VCaP (cell line): Measurements from ENCODE around the gene STOM.

Experiments
- H3K27ac ChIP-seq: fragments of 450-650 bp; 2 replicates; pipeline ENCODE4 v1.5.1; 2017
- TF ChIP-seq, protein P1 (sequence below): fragments of 450-650 bp; conservative IDR thresholded peaks from 2 replicates; pipeline ENCODE4 v1.5.1; 2017; ENCODE audit warnings: mild to moderate bottlenecking, moderate library complexity

The STOM gene

DNA sequence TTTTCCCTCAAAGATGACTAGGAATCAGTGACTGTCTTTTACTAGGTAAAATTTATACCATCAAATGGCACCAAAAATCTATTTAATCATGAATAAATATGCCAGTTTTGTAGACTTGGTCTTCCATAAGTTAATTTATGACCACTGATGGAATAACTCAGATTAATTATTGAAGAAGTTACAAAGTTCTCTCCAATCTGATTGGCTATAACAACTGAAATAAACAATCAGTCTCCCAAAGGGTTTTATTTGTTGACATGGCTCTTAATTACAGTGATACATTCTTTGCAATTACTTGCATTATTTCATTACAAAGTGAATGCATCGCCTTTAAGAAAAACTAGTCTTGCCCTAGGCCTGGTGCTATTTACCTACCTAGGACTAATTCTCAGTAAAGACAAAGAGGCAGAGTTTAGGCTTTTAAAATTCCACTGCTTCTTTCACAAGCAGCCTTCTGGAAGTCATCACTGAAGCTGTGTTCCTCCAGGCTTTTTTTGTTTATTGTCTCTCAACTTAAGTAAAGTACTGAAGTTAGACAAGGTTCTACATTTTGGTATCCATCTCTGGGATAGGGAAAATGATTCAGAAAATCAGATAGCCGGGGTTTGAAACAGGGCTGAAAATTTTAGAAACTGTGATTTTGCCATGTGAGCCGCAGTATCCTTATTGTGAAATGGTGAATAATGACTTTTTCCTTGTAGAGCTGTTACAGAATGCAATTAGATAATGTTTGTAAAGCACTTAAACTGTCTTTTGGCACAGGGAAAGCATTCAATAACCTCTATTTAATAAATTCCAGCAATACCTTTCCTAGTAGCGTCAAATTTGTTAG, 2.5 kb downstream of the STOM start:
- H3K27ac ChIP-seq, result no peak overlapping the region

GRCh38 chr9:121366611-121367192, 3.3 kb downstream of the STOM start:
- no peak overlapping the region for H3K27ac ChIP-seq
- TF ChIP-seq, protein P1, sequence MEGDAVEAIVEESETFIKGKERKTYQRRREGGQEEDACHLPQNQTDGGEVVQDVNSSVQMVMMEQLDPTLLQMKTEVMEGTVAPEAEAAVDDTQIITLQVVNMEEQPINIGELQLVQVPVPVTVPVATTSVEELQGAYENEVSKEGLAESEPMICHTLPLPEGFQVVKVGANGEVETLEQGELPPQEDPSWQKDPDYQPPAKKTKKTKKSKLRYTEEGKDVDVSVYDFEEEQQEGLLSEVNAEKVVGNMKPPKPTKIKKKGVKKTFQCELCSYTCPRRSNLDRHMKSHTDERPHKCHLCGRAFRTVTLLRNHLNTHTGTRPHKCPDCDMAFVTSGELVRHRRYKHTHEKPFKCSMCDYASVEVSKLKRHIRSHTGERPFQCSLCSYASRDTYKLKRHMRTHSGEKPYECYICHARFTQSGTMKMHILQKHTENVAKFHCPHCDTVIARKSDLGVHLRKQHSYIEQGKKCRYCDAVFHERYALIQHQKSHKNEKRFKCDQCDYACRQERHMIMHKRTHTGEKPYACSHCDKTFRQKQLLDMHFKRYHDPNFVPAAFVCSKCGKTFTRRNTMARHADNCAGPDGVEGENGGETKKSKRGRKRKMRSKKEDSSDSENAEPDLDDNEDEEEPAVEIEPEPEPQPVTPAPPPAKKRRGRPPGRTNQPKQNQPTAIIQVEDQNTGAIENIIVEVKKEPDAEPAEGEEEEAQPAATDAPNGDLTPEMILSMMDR, result no peak

More for the DNA sequence above, 2.5 kb downstream of the STOM start:
- TF ChIP-seq, protein P1, result no peak

DNA sequence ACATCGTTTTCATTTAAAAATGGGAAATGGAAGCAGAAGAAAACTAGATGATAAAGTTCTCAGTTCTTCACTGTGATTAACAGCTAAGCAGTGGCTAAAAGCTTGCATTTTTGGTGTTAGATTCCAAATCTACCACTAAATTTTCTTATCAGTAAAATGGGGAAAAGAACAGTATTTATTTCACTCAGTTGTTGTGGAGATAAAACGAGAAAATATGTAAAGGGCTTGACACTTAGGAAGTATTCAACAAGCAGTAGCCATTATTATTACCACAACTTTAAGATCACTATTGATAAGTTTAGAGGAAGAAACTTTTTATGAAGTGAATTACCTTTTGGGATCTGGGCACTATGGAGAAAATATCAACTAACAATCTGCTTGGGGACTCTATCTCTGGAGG, 4.5 kb downstream of the STOM start:
- no peak overlapping the region for H3K27ac ChIP-seq
- TF ChIP-seq, protein P1, result no peak

DNA sequence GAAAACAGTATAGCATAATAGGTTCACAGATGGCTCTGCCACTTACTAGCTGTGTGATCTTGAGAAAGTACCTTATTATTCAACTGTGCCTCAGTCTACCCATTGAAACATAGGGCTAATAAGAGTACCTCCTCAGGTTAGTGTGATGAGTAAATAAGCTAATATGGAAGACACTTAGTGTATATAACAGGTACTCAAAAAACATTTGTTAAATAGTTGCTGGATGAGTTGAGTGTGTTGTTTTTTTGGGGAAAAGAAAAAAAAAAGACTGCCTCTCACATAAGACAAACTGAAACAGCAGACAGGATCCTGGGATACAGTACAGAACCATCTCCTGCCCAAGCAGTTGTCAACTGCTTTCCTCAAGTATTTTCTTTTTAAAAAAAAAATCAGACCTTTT, 5.2 kb downstream of the STOM start:
- H3K27ac ChIP-seq, result no peak overlapping the region

DNA sequence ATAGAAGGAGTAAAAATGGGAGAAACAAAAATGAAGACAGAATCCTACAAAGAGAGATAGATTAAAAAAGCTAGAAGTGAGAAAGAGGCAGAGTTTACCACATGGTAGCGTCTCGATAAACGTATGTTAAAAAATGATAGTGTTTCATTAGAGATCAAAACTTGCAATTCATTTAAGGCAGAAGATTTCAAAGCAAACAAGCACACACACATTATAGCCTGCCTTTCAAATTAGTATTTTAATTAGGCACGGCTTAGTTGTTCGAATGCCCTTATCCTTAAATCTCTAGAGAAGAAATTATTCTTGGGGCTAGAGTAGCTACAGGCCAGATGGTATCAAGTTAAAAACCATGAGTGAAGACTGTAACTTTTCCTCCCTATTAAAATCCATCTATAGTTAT, 6.0 kb downstream of the STOM start:
- TF ChIP-seq, protein P1, result no peak
- no peak overlapping the region for H3K27ac ChIP-seq

More for the DNA sequence above, 5.2 kb downstream of the STOM start:
- TF ChIP-seq, protein P1, result no peak

- TF ChIP-seq, protein P1, result no peak
- peak overlapping the region; percentile 8; the same call in 1 of the 2 replicates for H3K27ac ChIP-seq
Measured at GRCh38 chr9:121363622-121363961, 6.5 kb downstream of the STOM start.

- peak overlapping the region; percentile 8; the same call in 1 of the 2 replicates for H3K27ac ChIP-seq
- TF ChIP-seq, protein P1, result no peak
Measured at GRCh38 chr9:121362813-121363621, 7.0 kb downstream of the STOM start.
